ENCODE measurements around the gene ANXA11.
A peak's percentile ranks its signal among the peaks of the same experiment; 100 is the strongest.

ANXA11 gene

GRCh38 chr10:80122110-80122710 lies 83.1 kb downstream of the ANXA11 start:
- Histone ChIP-seq H3K4me3 (ENCODE audit: low read length in 2 of 2) (no peak overlapping the region), H3K9ac (ENCODE audit: low read depth in 1 of 2, low read length in 2 of 2) (no peak overlapping the region), H3K36me3 (ENCODE audit: control insufficient read depth in 2 of 2, insufficient read depth in 2 of 2, low read length in 2 of 2) (no peaks in the 10 kb centered on the region), H3K9me3 (ENCODE audit: control insufficient read depth in 2 of 2, low read length in 2 of 2) (no peaks in the 10 kb centered on the region), H3K4me1 (ENCODE audit: control insufficient read depth in 2 of 2, insufficient read depth in 2 of 2, low read length in 2 of 2) (no peaks in the 10 kb centered on the region), H3K27ac (ENCODE audit: low read depth in 2 of 2, low read length in 2 of 2) (no peak overlapping the region), H3K27me3 (ENCODE audit: control insufficient read depth in 2 of 2, insufficient read depth in 2 of 2, low read length in 2 of 2) (no peaks in the 10 kb centered on the region)

- Histone ChIP-seq H3K4me1 (ENCODE audit: control insufficient read depth in 2 of 2, insufficient read depth in 2 of 2, low read length in 2 of 2) (no peaks in the 10 kb centered on the region), H3K36me3 (ENCODE audit: control insufficient read depth in 2 of 2, insufficient read depth in 2 of 2, low read length in 2 of 2) (no peaks in the 10 kb centered on the region), H3K27me3 (ENCODE audit: control insufficient read depth in 2 of 2, insufficient read depth in 2 of 2, low read length in 2 of 2) (no peaks in the 10 kb centered on the region), H3K4me3 (ENCODE audit: low read length in 2 of 2) (no peak overlapping the region), H3K9me3 (ENCODE audit: control insufficient read depth in 2 of 2, low read length in 2 of 2) (no peaks in the 10 kb centered on the region), H3K9ac (ENCODE audit: low read depth in 1 of 2, low read length in 2 of 2) (no peak overlapping the region), H3K27ac (ENCODE audit: low read depth in 2 of 2, low read length in 2 of 2) (no peak overlapping the region)
These were observed 86.7 kb downstream of the ANXA11 start for GRCh38 chr10:80118669-80119068.

GRCh38 chr10:80110986-80111385 lies 94.4 kb downstream of the ANXA11 start:
- Histone ChIP-seq H3K27ac (ENCODE audit: low read depth in 2 of 2, low read length in 2 of 2) (no peak overlapping the region), H3K4me1 (ENCODE audit: control insufficient read depth in 2 of 2, insufficient read depth in 2 of 2, low read length in 2 of 2) (no peaks in the 10 kb centered on the region)

GRCh38 chr10:80108576-80109239 lies 96.6 kb downstream of the ANXA11 start:
- peaks cover 0 to 7% of the 10 kb centered on the region in 2 donors for H3K4me1 ChIP-seq (ENCODE audit: control insufficient read depth in 2 of 2, insufficient read depth in 2 of 2, low read length in 2 of 2)
- H3K4me3 ChIP-seq (ENCODE audit: low read length in 2 of 2): no peak overlapping the region
- no peak overlapping the region for H3K9ac ChIP-seq (ENCODE audit: low read depth in 1 of 2, low read length in 2 of 2)

More at GRCh38 chr10:80110986-80111385, 94.4 kb downstream of the ANXA11 start:
- Histone ChIP-seq H3K27me3 (ENCODE audit: control insufficient read depth in 2 of 2, insufficient read depth in 2 of 2, low read length in 2 of 2) (no peaks in the 10 kb centered on the region), H3K36me3 (ENCODE audit: control insufficient read depth in 2 of 2, insufficient read depth in 2 of 2, low read length in 2 of 2) (no peaks in the 10 kb centered on the region), H3K9me3 (ENCODE audit: control insufficient read depth in 2 of 2, low read length in 2 of 2) (peaks cover 4% of the 10 kb centered on the region in 2 donors), H3K9ac (ENCODE audit: low read depth in 1 of 2, low read length in 2 of 2) (no peak overlapping the region), H3K4me3 (ENCODE audit: low read length in 2 of 2) (no peak overlapping the region)

GRCh38 chr10:80104066-80104926 lies 101.0 kb downstream of the ANXA11 start:
- peaks cover 0 to 7% of the 10 kb centered on the region in 2 donors for H3K4me1 ChIP-seq (ENCODE audit: control insufficient read depth in 2 of 2, insufficient read depth in 2 of 2, low read length in 2 of 2)
- no peaks in the 10 kb centered on the region for H3K36me3 ChIP-seq (ENCODE audit: control insufficient read depth in 2 of 2, insufficient read depth in 2 of 2, low read length in 2 of 2)
- no peaks in the 10 kb centered on the region for H3K27me3 ChIP-seq (ENCODE audit: control insufficient read depth in 2 of 2, insufficient read depth in 2 of 2, low read length in 2 of 2)
- H3K9me3 ChIP-seq (ENCODE audit: control insufficient read depth in 2 of 2, low read length in 2 of 2): peaks cover 4% of the 10 kb centered on the region in 2 donors
- H3K4me3 ChIP-seq (ENCODE audit: low read length in 2 of 2): no peak overlapping the region
- H3K27ac ChIP-seq (ENCODE audit: low read depth in 2 of 2, low read length in 2 of 2): peak overlapping the region; percentile 17 to 53
- H3K9ac ChIP-seq (ENCODE audit: low read depth in 1 of 2, low read length in 2 of 2): no peak overlapping the region

More at GRCh38 chr10:80108576-80109239, 96.6 kb downstream of the ANXA11 start:
- H3K9me3 ChIP-seq (ENCODE audit: control insufficient read depth in 2 of 2, low read length in 2 of 2): peaks cover 4% of the 10 kb centered on the region in 2 donors
- H3K27me3 ChIP-seq (ENCODE audit: control insufficient read depth in 2 of 2, insufficient read depth in 2 of 2, low read length in 2 of 2): no peaks in the 10 kb centered on the region
- no peak overlapping the region for H3K27ac ChIP-seq (ENCODE audit: low read depth in 2 of 2, low read length in 2 of 2)
- no peaks in the 10 kb centered on the region for H3K36me3 ChIP-seq (ENCODE audit: control insufficient read depth in 2 of 2, insufficient read depth in 2 of 2, low read length in 2 of 2)
